ENCODE data around the gene ZNF628. TPM values are rescaled to one million over a fixed set of nuclear protein-coding genes. Genes with fewer than 3 reads are reported as not detected.

Gene ZNF628
- total and polyA plus RNA-seq, 2 of the 4 experiments (the other 2 are of a cell fraction): 0.18 to 1.9 TPM

GRCh38 chr19:55482967-55483705 lies 6.7 kb downstream of the ZNF628 start:
- no peak overlapping the region for H3K23ac ChIP-seq (ENCODE audit: low read depth, low read length)
- H3K4me3 ChIP-seq (ENCODE audit: insufficient read depth, low read depth, low read length): no peak overlapping the region
- no peak overlapping the region for H4K8ac ChIP-seq (ENCODE audit: low read depth in 2 of 2, low read length in 2 of 2)
- H4K91ac ChIP-seq (ENCODE audit: insufficient read depth, low read depth, low read length): no peak overlapping the region
- peaks cover 4% of the 10 kb centered on the region; the same call in 1 of the 2 replicates for H4K20me1 ChIP-seq (ENCODE audit: insufficient read depth, low read length)
- H3K4me2 ChIP-seq (ENCODE audit: low read depth, low read length): no peak overlapping the region
- WGBS, 2 experiments (ENCODE audit: extremely low coverage in 2 of 2, insufficient read length in 1 of 2): 94% methylated on average over 25 of the region's 47 CpGs; no CpG with 5 or more reads in 1 of the 2 experiments
- H2BK120ac ChIP-seq (ENCODE audit: low read depth, low read length): no peak overlapping the region
- no peak overlapping the region for H3K56ac ChIP-seq (ENCODE audit: extremely low read depth, insufficient read depth, low read length)
- CTCF ChIA-PET: no interaction called here
- H3K79me1 ChIP-seq (ENCODE audit: low read depth in 1 of 2, low read length in 2 of 2): peaks cover 13 to 50% of the 10 kb centered on the region in 2 experiments
- H3K18ac ChIP-seq (ENCODE audit: low read depth, low read length): no peak overlapping the region
- no peaks in the 10 kb centered on the region for H3K9me3 ChIP-seq (ENCODE audit: control insufficient read depth, insufficient read depth, low read length)
- ATAC-seq (ENCODE audit: low read depth) (no peak), DNase-seq (no peak)
- H3K9me1 ChIP-seq (ENCODE audit: insufficient read depth, low read length): peaks cover 13% of the 10 kb centered on the region
- no peak overlapping the region for H4K5ac ChIP-seq (ENCODE audit: low read depth, low read length)
- no peaks in the 10 kb centered on the region for H3K27me3 ChIP-seq (ENCODE audit: control insufficient read depth, insufficient read depth, low read length)
- peak overlapping the region; percentile 82 for H2AK9ac ChIP-seq (replicated peaks; ENCODE audit: low read depth, low read length, poor library complexity)
- no peak overlapping the region for H2BK5ac ChIP-seq (ENCODE audit: low read depth, low read length, poor library complexity, severe bottlenecking)
- TF ChIP-seq CEBPB (IDR thresholded peaks at IDR 0.05; ENCODE audit: low read depth, low read length) (no peak), MAZ (IDR thresholded peaks at IDR 0.05; ENCODE audit: borderline replicate concordance, low read depth, low read length) (no peak), RFX5 (IDR thresholded peaks at IDR 0.05; ENCODE audit: low read depth, low read length) (no peak), MXI1 (IDR thresholded peaks at IDR 0.05; ENCODE audit: borderline replicate concordance, low read depth, low read length) (no peak), CHD1 (IDR thresholded peaks at IDR 0.05; ENCODE audit: low read depth, low read length) (no peak), USF2 (IDR thresholded peaks at IDR 0.05; ENCODE audit: low read depth, low read length) (no peak), CTCF (conservative IDR thresholded peaks at IDR 0.05; ENCODE audit: low read depth, low read length) (no peak), MAFK (IDR thresholded peaks at IDR 0.05; ENCODE audit: low read depth, low read length) (no peak), RAD21 (IDR thresholded peaks at IDR 0.05; ENCODE audit: low read length) (no peak), NFE2L2 (IDR thresholded peaks at IDR 0.05; ENCODE audit: low read depth, low read length) (no peak), SMC3 (IDR thresholded peaks at IDR 0.05; ENCODE audit: low read depth, low read length) (no peak), FOS (IDR thresholded peaks at IDR 0.05; ENCODE audit: low read depth, low read length) (no peak), RCOR1 (IDR thresholded peaks at IDR 0.05; ENCODE audit: insufficient replicate concordance, low read length) (no peak)
- no TSS peak for BruUV-seq (replicated peaks)
- no peak overlapping the region for H3K9ac ChIP-seq (ENCODE audit: low read depth, low read length)
- dilution Hi-C loops (cut with HindIII; ENCODE audit: low sequenced_read_pairs, unreplicated experiment) (no loop called here), in situ Hi-C loops (cut with MboI; ENCODE audit: low sequenced_read_pairs) (loop anchor here (25.0 kb wide), 1 partner anchor 1021 kb away; the partner anchor contains the start of genes CDC42EP5 and LENG9), intact Hi-C loops (cut with micrococcal nuclease) (no loop called here)
- H2BK20ac ChIP-seq (ENCODE audit: low read depth, low read length): no peak overlapping the region
- H2AK5ac ChIP-seq (ENCODE audit: low read depth, low read length): no peak overlapping the region
- peak overlapping the region; percentile 21 for H2AFZ ChIP-seq (replicated peaks; ENCODE audit: low read length, poor library complexity)
- no peak overlapping the region for H3K4ac ChIP-seq (ENCODE audit: low read depth, low read length)
- no peak overlapping the region for H2BK15ac ChIP-seq (ENCODE audit: low read depth, low read length)
- POLR2A ChIA-PET (ENCODE audit: unreplicated experiment): no interaction called here
- no peak overlapping the region for H3K14ac ChIP-seq (replicated peaks; ENCODE audit: low read depth, low read length)
- H3K4me1 ChIP-seq (ENCODE audit: control insufficient read depth, insufficient read depth, low read length): peaks cover 21% of the 10 kb centered on the region
- peaks cover 12% of the 10 kb centered on the region; the same call in 1 of the 2 replicates for H3K36me3 ChIP-seq (ENCODE audit: control insufficient read depth, insufficient read depth, low read length)
- no peak overlapping the region for H3K27ac ChIP-seq (ENCODE audit: insufficient read depth, low read length)
